DND-41 (cell line): ENCODE results near the gene FBLN7.

Experiments
- ATAC-seq: fragments of 200-7000 bp; cut with Tn5 transposase; 3 replicates; pipeline ENCODE4 v1.9.1; 2021; ENCODE audit warnings: low read depth; ENCODE audit not compliant: insufficient read depth
- DNase-seq: peaks from one replicate; pipeline ENCODE4 v3.0.0-alpha.2; 2020
- H2AFZ ChIP-seq: 2 replicates; pipeline ENCODE4 v1.6.0; 2012; ENCODE audit warnings: low read depth, low read length
- H3K27ac ChIP-seq: 2 replicates; pipeline ENCODE4 v1.5.1; 2012; ENCODE audit warnings: low read length, inconsistent platforms
- H3K27me3 ChIP-seq: fragments of 200-600 bp; sonication (generic); 2 replicates; pipeline ENCODE4 v1.6.0; 2012; ENCODE audit warnings: low read length, mild to moderate bottlenecking, inconsistent platforms; ENCODE audit not compliant: insufficient read depth, poor library complexity
- H3K36me3 ChIP-seq: 2 replicates; pipeline ENCODE4 v1.5.1; 2012; ENCODE audit warnings: low read length, inconsistent platforms; ENCODE audit not compliant: insufficient read depth
- H3K4me1 ChIP-seq: 2 replicates; pipeline ENCODE4 v1.5.1; 2012; ENCODE audit warnings: mild to moderate bottlenecking, low read length; ENCODE audit not compliant: insufficient read depth
- H3K4me2 ChIP-seq: 2 replicates; pipeline ENCODE4 v1.6.0; 2012; ENCODE audit warnings: mild to moderate bottlenecking, moderate library complexity, low read length, inconsistent platforms; ENCODE audit not compliant: insufficient read depth
- H3K4me3 ChIP-seq, 2 experiments: fragments of 200-600 bp in 1 of 2; shearing (Covaris generic) in 1 of 2; 2 replicates each; pipeline ENCODE4 v1.5.1; 2012 to 2016; ENCODE audit warnings: inconsistent platforms in 2 of 2, low read length in 2 of 2, mild to moderate bottlenecking in 2 of 2, low read depth in 1 of 2, moderate library complexity in 1 of 2
- H3K79me2 ChIP-seq: 2 replicates; pipeline ENCODE4 v1.6.0; 2012; ENCODE audit warnings: low read length, inconsistent platforms; ENCODE audit not compliant: insufficient read depth
- H3K9ac ChIP-seq: 2 replicates; pipeline ENCODE4 v1.6.0; 2012; ENCODE audit warnings: low read depth, mild to moderate bottlenecking, inconsistent platforms, low read length, moderate library complexity
- H3K9me3 ChIP-seq: 2 replicates; pipeline ENCODE4 v1.5.1; 2012; ENCODE audit warnings: low read length, moderate library complexity, mild to moderate bottlenecking, inconsistent platforms; ENCODE audit not compliant: insufficient read depth, severe bottlenecking
- H4K20me1 ChIP-seq: 2 replicates; pipeline ENCODE4 v1.6.0; 2012; ENCODE audit warnings: low read length; ENCODE audit not compliant: insufficient read depth
- EZH2 ChIP-seq: IDR thresholded peaks from 3 replicates; pipeline ENCODE4 v1.6.1; 2012; ENCODE audit warnings: borderline replicate concordance, low read depth, mild to moderate bottlenecking, moderate library complexity, low read length, inconsistent platforms; ENCODE audit not compliant: severe bottlenecking
- TF ChIP-seq, protein P1 (sequence below): IDR thresholded peaks from 2 replicates; pipeline ENCODE4 v1.5.1; 2012; ENCODE audit warnings: borderline replicate concordance, low read length, moderate library complexity, mild to moderate bottlenecking; ENCODE audit not compliant: poor library complexity, severe bottlenecking; ENCODE audit errors: extremely low read depth

FBLN7 gene

DNA sequence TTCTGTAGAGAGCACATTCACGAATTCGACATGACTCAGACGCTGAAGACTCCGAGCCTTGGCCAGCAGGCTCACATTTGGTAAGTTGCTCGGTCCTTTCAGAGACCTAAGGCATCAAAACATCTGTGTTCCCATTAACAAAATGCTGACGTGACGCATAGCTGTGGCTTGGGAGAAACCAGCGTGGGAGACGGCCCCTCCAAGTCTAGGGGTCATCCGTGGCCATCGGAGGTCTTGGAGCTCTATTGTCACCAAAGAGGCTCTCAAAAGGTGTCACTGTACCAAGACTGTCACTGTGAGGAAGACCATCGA lies 14.9 kb downstream of the FBLN7 start:
- Histone ChIP-seq H3K4me1 (no peaks in the 10 kb centered on the region), H2AFZ (no peak overlapping the region), H3K9ac (no peak overlapping the region), H3K27me3 (no peaks in the 10 kb centered on the region), H3K79me2 (no peaks in the 10 kb centered on the region), H3K27ac (no peak overlapping the region), H3K9me3 (no peaks in the 10 kb centered on the region), H3K4me3 (no peak overlapping the region), H4K20me1 (no peaks in the 10 kb centered on the region), H3K36me3 (no peaks in the 10 kb centered on the region), H3K4me2 (no peak overlapping the region)
- TF ChIP-seq EZH2 = no peak
- TF ChIP-seq, protein P1, sequence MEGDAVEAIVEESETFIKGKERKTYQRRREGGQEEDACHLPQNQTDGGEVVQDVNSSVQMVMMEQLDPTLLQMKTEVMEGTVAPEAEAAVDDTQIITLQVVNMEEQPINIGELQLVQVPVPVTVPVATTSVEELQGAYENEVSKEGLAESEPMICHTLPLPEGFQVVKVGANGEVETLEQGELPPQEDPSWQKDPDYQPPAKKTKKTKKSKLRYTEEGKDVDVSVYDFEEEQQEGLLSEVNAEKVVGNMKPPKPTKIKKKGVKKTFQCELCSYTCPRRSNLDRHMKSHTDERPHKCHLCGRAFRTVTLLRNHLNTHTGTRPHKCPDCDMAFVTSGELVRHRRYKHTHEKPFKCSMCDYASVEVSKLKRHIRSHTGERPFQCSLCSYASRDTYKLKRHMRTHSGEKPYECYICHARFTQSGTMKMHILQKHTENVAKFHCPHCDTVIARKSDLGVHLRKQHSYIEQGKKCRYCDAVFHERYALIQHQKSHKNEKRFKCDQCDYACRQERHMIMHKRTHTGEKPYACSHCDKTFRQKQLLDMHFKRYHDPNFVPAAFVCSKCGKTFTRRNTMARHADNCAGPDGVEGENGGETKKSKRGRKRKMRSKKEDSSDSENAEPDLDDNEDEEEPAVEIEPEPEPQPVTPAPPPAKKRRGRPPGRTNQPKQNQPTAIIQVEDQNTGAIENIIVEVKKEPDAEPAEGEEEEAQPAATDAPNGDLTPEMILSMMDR = no peak
- DNase-seq = no peak
- ATAC-seq = no peak

DNA sequence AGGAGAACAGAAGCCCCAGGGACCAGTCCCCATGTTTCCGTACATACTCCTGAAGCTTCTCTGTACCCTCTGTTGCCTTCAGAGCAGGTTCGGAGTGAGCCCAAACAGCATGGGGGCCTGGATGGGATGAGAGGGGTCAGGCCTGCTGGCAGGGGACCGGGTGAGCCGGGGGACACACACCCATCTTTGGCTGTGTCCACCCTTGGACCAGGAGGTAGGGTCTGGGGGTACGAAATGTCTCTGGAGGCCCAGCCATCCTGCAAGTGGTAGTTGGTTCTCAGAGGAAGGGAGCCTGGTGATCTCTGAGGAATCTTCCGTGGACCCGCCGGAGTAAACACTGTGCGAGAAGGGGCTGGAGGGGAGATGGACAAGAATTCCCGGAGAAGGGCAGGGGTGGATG lies 15.3 kb downstream of the FBLN7 start:
- no peaks in the 10 kb centered on the region for H3K4me1 ChIP-seq
- no peaks in the 10 kb centered on the region for H3K79me2 ChIP-seq
- H3K4me3 ChIP-seq = no peak overlapping the region
- no peak overlapping the region for H3K9ac ChIP-seq
- no peak for ATAC-seq
- H3K9me3 ChIP-seq = no peaks in the 10 kb centered on the region
- no peaks in the 10 kb centered on the region for H3K36me3 ChIP-seq
- DNase-seq = no peak
- H4K20me1 ChIP-seq = no peaks in the 10 kb centered on the region
- H3K4me2 ChIP-seq = no peak overlapping the region
- H3K27ac ChIP-seq = no peak overlapping the region
- no peak overlapping the region for H2AFZ ChIP-seq
- TF ChIP-seq EZH2 = no peak
- TF ChIP-seq, protein P1 = no peak
- no peaks in the 10 kb centered on the region for H3K27me3 ChIP-seq

DNA sequence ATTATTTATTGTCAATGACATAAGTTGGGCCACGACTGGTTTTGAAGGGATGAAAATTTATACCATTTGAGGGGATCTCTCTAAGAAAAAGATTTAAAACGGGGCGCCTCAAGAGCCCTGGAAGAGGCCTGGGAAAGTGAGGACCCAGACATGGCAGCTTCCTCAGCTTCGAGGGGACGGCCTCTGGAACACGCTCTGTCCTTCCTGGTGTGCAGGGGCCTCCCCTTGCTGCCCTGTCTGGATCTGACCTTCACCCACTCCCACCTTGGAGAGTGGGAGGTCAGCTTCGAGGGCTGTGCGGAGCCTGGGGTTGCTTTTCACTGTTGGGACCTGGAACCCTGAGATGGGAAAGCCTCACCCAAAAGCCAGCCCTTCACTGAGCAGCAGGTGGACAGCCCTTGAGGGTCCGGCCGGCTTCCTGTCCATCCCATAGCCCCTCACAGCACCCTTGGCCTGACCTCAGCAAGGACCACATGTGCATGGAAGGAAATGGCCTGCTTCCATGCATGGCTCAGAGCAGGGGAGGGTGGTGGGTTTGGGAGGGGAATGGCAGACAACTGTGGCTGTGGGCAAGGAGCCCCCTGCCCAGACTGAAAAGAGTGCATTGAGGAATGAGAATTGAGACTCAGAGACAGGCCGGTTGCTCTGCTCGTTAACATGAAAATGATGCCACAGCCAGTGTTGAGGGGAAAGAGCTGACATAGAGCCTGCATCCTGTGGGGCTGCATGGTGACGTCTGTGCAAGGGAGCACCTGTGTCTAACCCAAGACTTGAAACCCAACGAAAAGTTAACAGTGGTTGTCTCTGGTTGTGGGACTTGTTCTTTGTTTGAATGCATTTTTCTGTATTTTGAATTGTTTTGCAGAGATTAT lies 16.3 kb downstream of the FBLN7 start:
- ATAC-seq (peak; percentile 69), DNase-seq (peak; percentile 24)
- H3K4me2 ChIP-seq = no peak overlapping the region
- no peaks in the 10 kb centered on the region for H3K27me3 ChIP-seq
- TF ChIP-seq EZH2 = no peak
- TF ChIP-seq, protein P1 = no peak
- H4K20me1 ChIP-seq = no peaks in the 10 kb centered on the region
- no peaks in the 10 kb centered on the region for H3K79me2 ChIP-seq
- no peak overlapping the region for H3K4me3 ChIP-seq
- no peak overlapping the region for H3K9ac ChIP-seq
- H3K27ac ChIP-seq = no peak overlapping the region
- no peaks in the 10 kb centered on the region for H3K9me3 ChIP-seq
- H2AFZ ChIP-seq = no peak overlapping the region
- H3K4me1 ChIP-seq = no peaks in the 10 kb centered on the region
- no peaks in the 10 kb centered on the region for H3K36me3 ChIP-seq
